Pons (tissue), 1 donor: ENCODE measurements around the gene SP3.

ENCODE experiments used
- DNase-seq: peaks from one replicate; pipeline ENCODE4 v3.0.0-alpha.2; 2016; ENCODE audit warnings: low spot score

The SP3 gene

GRCh38 chr2:173966274-173967098 is 1.3 kb upstream of the SP3 start:
- DNase-seq, result peak; percentile 45

GRCh38 chr2:173964565-173965371 is 405 bp downstream of the SP3 start:
- peak; percentile 83 for DNase-seq

- DNase-seq, result peak; percentile 82
Measured at GRCh38 chr2:173963817-173964564, 1.2 kb downstream of the SP3 start.

GRCh38 chr2:173963323-173963816 is 1.8 kb downstream of the SP3 start:
- peak; percentile 54 for DNase-seq

GRCh38 chr2:173962583-173963110 is 2.5 kb downstream of the SP3 start:
- no peak for DNase-seq

- DNase-seq, result no peak
Measured at GRCh38 chr2:173962031-173962430, 3.1 kb downstream of the SP3 start.

- no peak for DNase-seq
Measured at GRCh38 chr2:173961346-173961705, 3.8 kb downstream of the SP3 start.

GRCh38 chr2:173959909-173960308 is 5.3 kb downstream of the SP3 start:
- DNase-seq, result no peak

- DNase-seq, result no peak
Measured at GRCh38 chr2:173959358-173959884, 5.8 kb downstream of the SP3 start.

- no peak for DNase-seq
Measured at GRCh38 chr2:173958198-173958846, 6.9 kb downstream of the SP3 start.

- DNase-seq, result no peak
Measured at GRCh38 chr2:173957517-173957916, 7.7 kb downstream of the SP3 start.

- DNase-seq, result no peak
Measured at GRCh38 chr2:173956454-173956853, 8.7 kb downstream of the SP3 start.

GRCh38 chr2:173955867-173956266 is 9.3 kb downstream of the SP3 start:
- no peak for DNase-seq

- no peak for DNase-seq
Measured at GRCh38 chr2:173955004-173955403, 10.2 kb downstream of the SP3 start.

- DNase-seq, result no peak
Measured at GRCh38 chr2:173953047-173953424, 12.1 kb downstream of the SP3 start.

- DNase-seq, result no peak
Measured at GRCh38 chr2:173952267-173953046, 12.7 kb downstream of the SP3 start.

GRCh38 chr2:173948842-173949241 is 16.3 kb downstream of the SP3 start:
- DNase-seq, result no peak

- DNase-seq, result no peak
Measured at GRCh38 chr2:173948198-173948597, 17.0 kb downstream of the SP3 start.

- DNase-seq, result no peak
Measured at GRCh38 chr2:173947131-173947530, 18.0 kb downstream of the SP3 start.

GRCh38 chr2:173943738-173944137 is 21.4 kb downstream of the SP3 start:
- no peak for DNase-seq
